Measurements from ENCODE around the gene LGALS9. TPM values are rescaled to one million over a fixed set of nuclear protein-coding genes. Genes with fewer than 3 reads are reported as not detected.
A peak's percentile ranks its signal among the peaks of the same experiment; 100 is the strongest.
"Not testable (repeated sequence)": the region's sequence is repeated elsewhere in the genome, so short reads cannot be mapped to it uniquely, and the experiment has no call there.

The LGALS9 gene
- polyA plus RNA-seq, 1 donor: 30.0 TPM

DNA sequence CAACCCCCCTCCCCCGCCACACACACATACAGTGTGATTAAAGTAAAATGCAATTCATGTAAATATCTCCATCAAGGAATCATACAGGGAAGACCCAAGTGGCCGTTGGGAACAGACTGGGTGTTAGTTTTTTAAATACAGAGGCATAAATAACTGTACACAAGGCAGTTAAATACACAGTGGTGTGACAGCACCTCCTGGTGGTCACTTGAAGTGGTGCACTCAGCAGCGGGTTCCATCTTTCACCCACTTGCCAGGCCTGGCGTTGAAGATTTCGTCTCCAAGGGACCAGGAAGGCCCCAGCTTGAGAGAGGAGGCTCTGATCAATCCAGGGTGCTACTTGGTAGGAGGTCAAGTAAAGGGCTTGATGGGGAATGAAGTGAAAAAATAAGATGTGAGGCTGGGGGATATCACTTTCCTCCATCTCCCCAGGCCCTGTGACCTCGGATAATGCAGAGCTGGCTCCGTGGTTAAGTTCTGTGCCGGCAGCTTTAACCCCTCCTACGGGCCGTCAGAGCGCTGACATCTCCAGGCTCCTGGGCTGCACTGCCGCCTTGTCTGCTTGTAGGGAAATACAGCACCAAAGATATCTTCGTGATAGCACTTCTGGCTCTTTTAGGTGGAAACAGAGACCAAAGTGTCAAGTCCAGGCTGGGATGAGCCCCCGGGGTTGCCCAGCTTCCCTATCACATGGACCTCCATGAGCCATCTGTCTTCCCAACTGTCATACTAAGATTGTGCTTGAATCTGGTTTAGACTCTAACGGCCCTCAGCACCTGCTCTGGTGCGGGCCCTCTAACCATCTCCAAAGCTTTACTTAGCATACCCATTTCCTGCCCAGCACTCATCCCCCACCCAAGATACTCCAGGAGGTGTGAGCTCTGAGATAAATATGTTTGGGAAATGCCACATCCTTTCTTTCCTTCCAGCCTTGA lies 20.7 kb downstream of the LGALS9 start:
- H3K4me3 ChIP-seq (ENCODE audit: low read length): no peak overlapping the region
- no peaks in the 10 kb centered on the region for H3K9me3 ChIP-seq (ENCODE audit: control insufficient read depth, low read depth, low read length)
- no CpG with 5 or more reads among the region's 16 CpGs for WGBS (ENCODE audit: insufficient coverage, low lambda C conversion rate)
- H3K36me3 ChIP-seq (ENCODE audit: control insufficient read depth, insufficient read depth, low read length): no peaks in the 10 kb centered on the region
- DNase-seq: no peak
- no peak overlapping the region for H3K27ac ChIP-seq (ENCODE audit: low read length)
- H3K27me3 ChIP-seq (ENCODE audit: control insufficient read depth, insufficient read depth, low read length): no peaks in the 10 kb centered on the region
- H3K4me1 ChIP-seq (ENCODE audit: control insufficient read depth, insufficient read depth, low read length): peaks cover 2% of the 10 kb centered on the region

DNA sequence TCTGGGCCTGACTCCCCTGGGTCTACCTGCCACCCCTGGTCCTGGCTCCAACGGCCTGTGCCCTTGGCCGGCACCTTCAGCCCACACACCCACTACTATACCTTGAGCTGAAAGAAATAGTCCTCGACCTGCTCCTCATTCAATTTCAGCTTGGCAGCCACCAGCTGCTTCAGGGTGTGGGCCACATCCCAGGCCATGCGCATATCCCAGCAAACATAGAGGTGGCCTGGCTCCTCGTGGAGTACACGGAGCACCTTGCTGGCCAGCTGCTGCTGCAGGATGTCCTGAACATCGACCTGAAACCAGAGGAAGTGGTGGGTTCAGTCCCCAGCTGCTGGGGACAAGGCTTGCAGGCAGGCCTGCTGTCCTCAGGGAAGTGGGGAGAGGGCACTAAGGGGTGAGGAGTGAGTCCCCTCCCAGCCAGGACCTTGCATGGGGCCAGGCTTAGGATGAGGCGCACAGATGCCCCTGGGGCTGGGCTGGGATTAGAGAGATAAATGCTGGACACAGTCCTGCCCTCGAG lies 22.5 kb downstream of the LGALS9 start:
- not testable (repeated sequence) for H3K27me3 ChIP-seq (ENCODE audit: control insufficient read depth, insufficient read depth, low read length); H3K36me3 ChIP-seq (ENCODE audit: control insufficient read depth, insufficient read depth, low read length); H3K4me3 ChIP-seq (ENCODE audit: low read length); H3K27ac ChIP-seq (ENCODE audit: low read length); H3K4me1 ChIP-seq (ENCODE audit: control insufficient read depth, insufficient read depth, low read length); DNase-seq; H3K9me3 ChIP-seq (ENCODE audit: control insufficient read depth, low read depth, low read length)
- WGBS (ENCODE audit: insufficient coverage, low lambda C conversion rate): no CpG with 5 or more reads among the region's 9 CpGs

DNA sequence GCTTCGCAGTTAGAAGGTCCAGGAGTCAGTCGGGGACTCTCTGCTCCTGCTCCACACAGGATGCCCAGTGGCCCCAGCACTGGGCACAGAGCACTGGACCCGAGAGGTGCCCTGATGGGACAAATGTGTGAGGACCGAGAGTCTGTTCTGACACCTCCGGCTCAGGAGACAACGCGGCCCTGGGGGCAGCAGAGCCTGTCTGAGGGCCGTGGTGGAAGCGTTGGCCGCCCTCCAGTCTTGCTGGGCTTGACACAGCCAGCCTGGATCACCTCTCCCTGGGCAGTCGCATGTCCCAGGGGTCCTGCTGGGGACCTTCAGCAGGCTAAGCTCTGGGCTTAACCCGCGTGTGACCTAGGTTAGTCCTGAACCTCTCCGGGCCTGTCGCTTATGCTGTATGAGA lies 23.1 kb downstream of the LGALS9 start:
- no peaks in the 10 kb centered on the region for H3K36me3 ChIP-seq (ENCODE audit: control insufficient read depth, insufficient read depth, low read length)
- no CpG with 5 or more reads among the region's 15 CpGs for WGBS (ENCODE audit: insufficient coverage, low lambda C conversion rate)
- no peaks in the 10 kb centered on the region for H3K27me3 ChIP-seq (ENCODE audit: control insufficient read depth, insufficient read depth, low read length)
- no peaks in the 10 kb centered on the region for H3K9me3 ChIP-seq (ENCODE audit: control insufficient read depth, low read depth, low read length)
- no peak overlapping the region for H3K4me3 ChIP-seq (ENCODE audit: low read length)
- peaks cover 2% of the 10 kb centered on the region for H3K4me1 ChIP-seq (ENCODE audit: control insufficient read depth, insufficient read depth, low read length)
- H3K27ac ChIP-seq (ENCODE audit: low read length): no peak overlapping the region
- no peak for DNase-seq

- Histone ChIP-seq H3K27me3 (ENCODE audit: control insufficient read depth, insufficient read depth, low read length) (no peaks in the 10 kb centered on the region), H3K9me3 (ENCODE audit: control insufficient read depth, low read depth, low read length) (no peaks in the 10 kb centered on the region), H3K4me3 (ENCODE audit: low read length) (no peak overlapping the region), H3K4me1 (ENCODE audit: control insufficient read depth, insufficient read depth, low read length) (no peaks in the 10 kb centered on the region), H3K27ac (ENCODE audit: low read length) (no peak overlapping the region), H3K36me3 (ENCODE audit: control insufficient read depth, insufficient read depth, low read length) (no peaks in the 10 kb centered on the region)
- no CpG with 5 or more reads among the region's 34 CpGs for WGBS (ENCODE audit: insufficient coverage, low lambda C conversion rate)
- DNase-seq: peak; percentile 59 to 67
These were observed 23.9 kb downstream of the LGALS9 start for GRCh38 chr17:27654654-27655524.

DNA sequence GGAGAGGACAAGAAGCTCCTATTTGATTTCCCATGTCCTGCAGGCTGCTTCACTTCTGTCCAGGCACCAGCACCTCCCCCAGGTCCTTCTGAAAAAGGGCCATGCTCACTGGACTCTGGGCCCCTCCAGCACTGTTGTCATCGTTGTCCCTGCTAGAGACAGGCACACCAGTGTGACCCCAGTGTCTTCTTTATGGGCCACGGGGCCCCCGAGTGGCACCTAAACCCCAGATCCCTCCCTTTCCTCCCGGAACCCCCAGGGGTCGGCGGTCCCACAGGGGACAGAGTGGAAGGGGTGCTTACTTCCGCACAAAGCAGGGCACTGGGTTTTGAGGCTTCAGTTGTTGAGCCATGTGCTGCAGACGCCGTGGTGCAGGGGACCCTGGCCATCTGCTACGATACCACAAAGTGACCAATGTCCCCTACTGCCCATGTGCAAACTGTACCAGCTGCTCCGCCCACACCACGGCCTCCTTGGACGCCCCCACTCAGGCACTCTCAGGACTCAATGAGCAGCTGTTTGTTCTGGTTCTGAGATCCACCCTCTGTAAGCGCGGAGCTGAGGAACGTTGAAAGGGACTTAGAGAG lies 24.6 kb downstream of the LGALS9 start:
- H3K27ac ChIP-seq (ENCODE audit: low read length); DNase-seq; H3K27me3 ChIP-seq (ENCODE audit: control insufficient read depth, insufficient read depth, low read length); H3K4me1 ChIP-seq (ENCODE audit: control insufficient read depth, insufficient read depth, low read length); H3K4me3 ChIP-seq (ENCODE audit: low read length); H3K36me3 ChIP-seq (ENCODE audit: control insufficient read depth, insufficient read depth, low read length); H3K9me3 ChIP-seq (ENCODE audit: control insufficient read depth, low read depth, low read length): not testable (repeated sequence)
- whole genome bisulfite sequencing (ENCODE audit: insufficient coverage, low lambda C conversion rate): 60% methylated on average over 1 of the region's 16 CpGs

GRCh38 chr17:27656620-27657019 lies 25.6 kb downstream of the LGALS9 start:
- not testable (repeated sequence) for H3K4me1 ChIP-seq (ENCODE audit: control insufficient read depth, insufficient read depth, low read length); H3K27ac ChIP-seq (ENCODE audit: low read length); H3K36me3 ChIP-seq (ENCODE audit: control insufficient read depth, insufficient read depth, low read length); H3K4me3 ChIP-seq (ENCODE audit: low read length); DNase-seq; H3K27me3 ChIP-seq (ENCODE audit: control insufficient read depth, insufficient read depth, low read length); H3K9me3 ChIP-seq (ENCODE audit: control insufficient read depth, low read depth, low read length)
- no CpG with 5 or more reads among the region's 8 CpGs for WGBS (ENCODE audit: insufficient coverage, low lambda C conversion rate)

GRCh38 chr17:27657620-27658019 lies 26.6 kb downstream of the LGALS9 start:
- no peak overlapping the region for H3K4me3 ChIP-seq (ENCODE audit: low read length)
- no peaks in the 10 kb centered on the region for H3K9me3 ChIP-seq (ENCODE audit: control insufficient read depth, low read depth, low read length)
- no peaks in the 10 kb centered on the region for H3K4me1 ChIP-seq (ENCODE audit: control insufficient read depth, insufficient read depth, low read length)
- no CpG with 5 or more reads among the region's 5 CpGs for WGBS (ENCODE audit: insufficient coverage, low lambda C conversion rate)
- H3K27me3 ChIP-seq (ENCODE audit: control insufficient read depth, insufficient read depth, low read length): no peaks in the 10 kb centered on the region
- no peaks in the 10 kb centered on the region for H3K36me3 ChIP-seq (ENCODE audit: control insufficient read depth, insufficient read depth, low read length)
- no peak for DNase-seq
- no peak overlapping the region for H3K27ac ChIP-seq (ENCODE audit: low read length)

DNA sequence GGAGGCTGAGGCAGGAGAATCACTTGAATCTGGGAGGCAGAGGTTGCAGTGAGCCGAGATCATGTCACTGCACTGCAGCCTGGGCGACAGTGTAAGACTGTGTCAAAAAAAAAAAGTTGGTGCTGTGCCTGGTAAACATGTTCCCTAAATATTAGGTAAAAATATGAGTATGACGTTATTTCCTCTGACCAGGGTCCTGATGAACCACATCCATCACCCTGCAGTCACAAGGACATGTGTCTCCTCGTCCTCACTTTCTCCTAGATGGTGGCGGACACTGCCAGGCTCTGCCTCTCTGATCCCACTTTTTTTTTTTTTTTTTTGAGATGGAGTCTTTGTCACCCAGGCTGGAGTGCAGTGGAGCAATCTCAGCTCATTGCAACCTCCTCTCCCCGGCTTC lies 28.7 kb downstream of the LGALS9 start:
- no peak for DNase-seq

GRCh38 chr17:27660436-27660835 lies 29.4 kb downstream of the LGALS9 start:
- Histone ChIP-seq H3K36me3 (ENCODE audit: control insufficient read depth, insufficient read depth, low read length) (no peaks in the 10 kb centered on the region), H3K4me1 (ENCODE audit: control insufficient read depth, insufficient read depth, low read length) (no peaks in the 10 kb centered on the region), H3K9me3 (ENCODE audit: control insufficient read depth, low read depth, low read length) (no peaks in the 10 kb centered on the region), H3K27ac (ENCODE audit: low read length) (no peak overlapping the region), H3K4me3 (ENCODE audit: low read length) (no peak overlapping the region), H3K27me3 (ENCODE audit: control insufficient read depth, insufficient read depth, low read length) (no peaks in the 10 kb centered on the region)
- no peak for DNase-seq
- no CpG with 5 or more reads among the region's 3 CpGs for WGBS (ENCODE audit: insufficient coverage, low lambda C conversion rate)

More for the DNA sequence above, 28.7 kb downstream of the LGALS9 start:
- no peaks in the 10 kb centered on the region for H3K36me3 ChIP-seq (ENCODE audit: control insufficient read depth, insufficient read depth, low read length)
- no peaks in the 10 kb centered on the region for H3K27me3 ChIP-seq (ENCODE audit: control insufficient read depth, insufficient read depth, low read length)
- no peak overlapping the region for H3K4me3 ChIP-seq (ENCODE audit: low read length)
- no CpG with 5 or more reads among the region's 6 CpGs for WGBS (ENCODE audit: insufficient coverage, low lambda C conversion rate)
- no peaks in the 10 kb centered on the region for H3K4me1 ChIP-seq (ENCODE audit: control insufficient read depth, insufficient read depth, low read length)
- no peak overlapping the region for H3K27ac ChIP-seq (ENCODE audit: low read length)
- no peaks in the 10 kb centered on the region for H3K9me3 ChIP-seq (ENCODE audit: control insufficient read depth, low read depth, low read length)

DNA sequence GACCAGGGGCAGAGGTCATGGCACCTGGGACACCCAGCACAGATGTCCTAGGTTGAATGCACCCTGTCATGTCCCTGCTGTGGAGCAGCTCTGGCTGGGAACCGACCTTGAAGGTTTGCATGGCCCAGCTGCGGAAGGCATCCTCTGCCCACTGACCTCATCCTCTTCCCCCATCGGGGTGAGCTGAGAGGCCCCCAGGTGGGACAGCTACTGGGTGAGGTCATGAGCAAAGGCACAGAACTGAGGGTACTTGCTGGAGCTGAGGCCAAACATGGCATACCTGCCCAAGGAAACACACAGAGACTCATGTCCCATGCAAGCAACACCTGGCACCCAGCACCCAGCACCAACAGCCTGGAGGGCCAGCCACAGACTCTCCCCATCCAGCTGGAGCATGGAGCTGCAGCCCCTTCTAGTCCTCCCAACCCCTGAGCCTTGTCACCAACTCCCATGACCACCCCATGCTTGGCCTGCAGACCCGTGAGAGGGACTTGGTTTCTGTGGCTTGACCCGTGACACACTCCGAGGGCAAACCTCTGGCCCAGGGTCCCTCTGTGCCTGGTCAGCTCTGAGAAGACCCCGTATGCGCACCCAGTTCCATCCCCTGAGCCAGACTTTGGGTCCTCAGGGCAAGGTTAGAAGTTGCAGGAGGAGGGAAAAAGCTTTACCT lies 33.1 kb downstream of the LGALS9 start:
- Histone ChIP-seq H3K4me3 (ENCODE audit: low read length) (no peak overlapping the region), H3K36me3 (ENCODE audit: control insufficient read depth, insufficient read depth, low read length) (no peaks in the 10 kb centered on the region), H3K27ac (ENCODE audit: low read length) (no peak overlapping the region), H3K4me1 (ENCODE audit: control insufficient read depth, insufficient read depth, low read length) (no peaks in the 10 kb centered on the region), H3K9me3 (ENCODE audit: control insufficient read depth, low read depth, low read length) (no peaks in the 10 kb centered on the region), H3K27me3 (ENCODE audit: control insufficient read depth, insufficient read depth, low read length) (no peaks in the 10 kb centered on the region)
- no peak for DNase-seq
- WGBS (ENCODE audit: insufficient coverage, low lambda C conversion rate): no CpG with 5 or more reads among the region's 8 CpGs
